TTC549 (cell line): ENCODE results near the gene LDHB.
A peak's percentile ranks its signal among the peaks of the same experiment; 100 is the strongest.
"Not testable (repeated sequence)": the region's sequence is repeated elsewhere in the genome, so short reads cannot be mapped to it uniquely, and the experiment has no call there.

ENCODE experiments used
- FAIRE-seq: peaks from 2 replicates; lab custom pipeline; 2012; peaks lifted over from hg19 to GRCh38; lab: Jason Lieb, UNC

The LDHB gene

DNA sequence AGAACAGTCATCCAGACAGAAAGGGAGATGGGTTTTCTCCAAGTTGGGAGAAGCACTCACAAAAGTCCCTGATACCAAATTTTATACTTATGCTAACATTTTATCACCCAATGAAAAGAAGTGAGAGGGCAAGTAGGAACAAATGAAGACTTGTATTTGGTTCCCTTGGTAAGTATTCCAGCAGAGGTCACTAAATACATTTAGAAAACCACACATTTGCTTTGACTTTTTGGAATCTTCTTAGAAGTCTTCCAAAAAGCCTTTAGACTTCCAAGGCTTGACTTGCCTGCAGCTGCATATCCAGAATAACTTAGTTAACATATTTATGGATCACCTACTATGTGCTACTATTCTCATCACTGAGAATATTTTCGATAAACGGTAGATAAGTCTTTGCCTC, 49.9 kb downstream of the LDHB start:
- FAIRE-seq = peak; percentile 58

DNA sequence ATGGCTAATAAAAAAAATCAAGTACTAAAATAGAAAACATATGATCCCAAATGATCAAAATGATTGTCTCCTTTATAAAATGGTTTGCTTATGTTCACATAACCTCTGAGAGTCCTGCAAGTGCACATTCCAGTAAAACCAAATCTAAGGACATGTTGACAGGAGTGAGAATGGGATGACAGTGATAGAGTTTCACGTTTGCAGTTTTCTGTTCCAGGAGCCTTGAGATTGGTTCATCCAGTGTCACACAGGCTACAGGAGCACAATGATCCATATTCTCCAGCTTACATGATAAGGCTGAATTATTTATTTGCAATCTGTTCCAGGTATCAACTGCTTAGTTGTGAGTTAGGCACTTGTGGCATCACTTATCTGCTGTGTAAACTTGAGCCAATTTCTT, 51.5 kb downstream of the LDHB start:
- FAIRE-seq = no peak

- FAIRE-seq = no peak
Observed at GRCh38 chr12:21604245-21605101, 53.2 kb downstream of the LDHB start, which contains the start of gene GYS2. Gene GYS2, minus strand, starts transcription at chr12:21604847. Its CDS starts 255 bp downstream, at chr12:21604592.

- FAIRE-seq = no peak
Observed at GRCh38 chr12:21602774-21603173, 54.9 kb downstream of the LDHB start.

- no peak for FAIRE-seq
Observed at GRCh38 chr12:21600196-21600595, 57.4 kb downstream of the LDHB start.

- FAIRE-seq = no peak
Observed at GRCh38 chr12:21599143-21599999, 58.3 kb downstream of the LDHB start.

- no peak for FAIRE-seq
Observed at GRCh38 chr12:21598651-21599050, 59.0 kb downstream of the LDHB start.

- FAIRE-seq = not testable (repeated sequence)
Observed at GRCh38 chr12:21595356-21595755, 62.3 kb downstream of the LDHB start.

- FAIRE-seq = no peak
Observed at GRCh38 chr12:21585485-21585884, 72.2 kb downstream of the LDHB start.
